Measurements from ENCODE around the gene ZRANB1. TPM values are rescaled to one million over a fixed set of nuclear protein-coding genes. Genes with fewer than 3 reads are reported as not detected.

ZRANB1 gene
- polyA plus RNA-seq, 1 experiment = 9.3 TPM

DNA sequence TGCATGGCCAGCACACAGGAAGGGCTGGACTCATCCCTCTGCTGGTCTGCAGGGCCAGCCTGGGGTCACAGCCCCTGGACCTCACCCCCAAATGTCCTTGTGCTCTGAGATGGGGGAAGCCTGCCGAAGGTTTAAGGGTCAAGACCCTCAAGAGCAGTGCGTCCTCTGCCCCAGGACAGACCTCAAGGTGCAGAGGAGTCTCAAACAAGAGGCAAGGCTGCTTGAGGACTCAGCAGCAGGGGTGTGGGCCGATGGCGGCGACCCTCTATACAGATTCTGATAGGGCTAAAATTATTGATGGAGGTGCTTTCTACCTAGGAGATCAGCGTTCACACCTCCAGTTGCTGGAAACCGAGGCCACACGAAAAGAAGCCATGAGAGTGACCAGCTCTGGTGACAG is 80.7 kb downstream of the ZRANB1 start:
- TF ChIP-seq, protein P1, sequence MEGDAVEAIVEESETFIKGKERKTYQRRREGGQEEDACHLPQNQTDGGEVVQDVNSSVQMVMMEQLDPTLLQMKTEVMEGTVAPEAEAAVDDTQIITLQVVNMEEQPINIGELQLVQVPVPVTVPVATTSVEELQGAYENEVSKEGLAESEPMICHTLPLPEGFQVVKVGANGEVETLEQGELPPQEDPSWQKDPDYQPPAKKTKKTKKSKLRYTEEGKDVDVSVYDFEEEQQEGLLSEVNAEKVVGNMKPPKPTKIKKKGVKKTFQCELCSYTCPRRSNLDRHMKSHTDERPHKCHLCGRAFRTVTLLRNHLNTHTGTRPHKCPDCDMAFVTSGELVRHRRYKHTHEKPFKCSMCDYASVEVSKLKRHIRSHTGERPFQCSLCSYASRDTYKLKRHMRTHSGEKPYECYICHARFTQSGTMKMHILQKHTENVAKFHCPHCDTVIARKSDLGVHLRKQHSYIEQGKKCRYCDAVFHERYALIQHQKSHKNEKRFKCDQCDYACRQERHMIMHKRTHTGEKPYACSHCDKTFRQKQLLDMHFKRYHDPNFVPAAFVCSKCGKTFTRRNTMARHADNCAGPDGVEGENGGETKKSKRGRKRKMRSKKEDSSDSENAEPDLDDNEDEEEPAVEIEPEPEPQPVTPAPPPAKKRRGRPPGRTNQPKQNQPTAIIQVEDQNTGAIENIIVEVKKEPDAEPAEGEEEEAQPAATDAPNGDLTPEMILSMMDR (IDR thresholded peaks at IDR 0.05; ENCODE audit: insufficient read depth, low read depth, low read length) = no peak
- Histone ChIP-seq H3K36me3 (ENCODE audit: control insufficient read depth, insufficient read depth, low read length) (peaks cover 9% of the 10 kb centered on the region), H3K4me3 (ENCODE audit: low read depth, low read length) (no peak overlapping the region), H3K27me3 (ENCODE audit: control insufficient read depth, insufficient read depth, low read length) (no peaks in the 10 kb centered on the region)
- ChIA-PET POLR2A (no interaction called here), CTCF (no interaction called here)
- no peak for DNase-seq (ENCODE audit: low read depth)

DNA sequence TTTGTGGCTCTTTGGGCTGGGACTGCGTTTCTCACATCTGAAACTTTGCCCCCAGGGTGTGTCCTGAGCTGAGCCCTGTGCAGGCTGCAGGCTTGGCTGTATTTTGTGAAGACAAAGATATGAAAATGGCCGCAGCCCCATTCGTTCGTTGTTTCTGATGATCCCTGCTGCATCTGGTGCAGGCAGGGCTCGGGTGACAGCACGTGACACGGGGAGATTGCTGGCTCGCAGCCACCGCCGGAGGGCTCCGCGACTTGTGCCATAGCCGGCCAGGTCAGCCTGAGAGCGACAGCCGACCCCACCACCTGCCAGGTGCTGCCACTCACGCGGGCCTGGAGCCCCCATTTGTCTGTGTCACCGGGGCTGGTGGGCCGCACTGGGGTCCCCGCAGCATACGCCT is 81.3 kb downstream of the ZRANB1 start:
- DNase-seq (ENCODE audit: low read depth) = no peak
- H3K27me3 ChIP-seq (ENCODE audit: control insufficient read depth, insufficient read depth, low read length) = no peaks in the 10 kb centered on the region
- peaks cover 9% of the 10 kb centered on the region for H3K36me3 ChIP-seq (ENCODE audit: control insufficient read depth, insufficient read depth, low read length)
- H3K4me3 ChIP-seq (ENCODE audit: low read depth, low read length) = no peak overlapping the region
- ChIA-PET POLR2A (no interaction called here), CTCF (no interaction called here)
- TF ChIP-seq, protein P1 (IDR thresholded peaks at IDR 0.05; ENCODE audit: insufficient read depth, low read depth, low read length) = no peak

DNA sequence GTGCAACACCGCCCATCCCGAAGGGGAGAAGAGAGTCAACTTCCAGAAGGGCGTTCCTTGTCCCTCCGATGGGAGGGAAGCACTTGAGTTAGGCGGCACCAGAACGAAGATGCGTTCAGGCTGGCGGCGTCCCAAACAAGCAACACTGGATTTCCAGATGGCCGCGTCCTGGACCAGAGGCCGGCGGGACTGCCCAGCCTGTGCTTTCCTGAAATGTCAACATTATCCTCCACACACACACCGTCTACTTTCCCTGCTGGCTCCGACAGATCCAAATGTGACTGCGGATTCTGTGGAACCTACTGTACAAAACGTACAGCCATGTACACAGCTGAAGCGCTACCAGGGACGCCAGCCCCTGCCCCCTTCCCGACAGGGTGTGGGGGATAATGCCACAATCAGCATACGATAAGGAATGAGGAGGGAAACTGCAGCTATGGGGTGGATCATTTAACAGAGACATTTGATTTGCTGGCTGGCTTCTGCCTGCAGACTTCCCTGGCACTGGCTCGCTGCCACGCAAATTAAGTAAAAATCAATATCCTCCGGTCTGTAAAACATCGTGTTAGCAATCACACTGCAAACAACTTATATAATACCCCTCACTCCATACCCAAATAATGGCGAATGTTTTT is 82.1 kb downstream of the ZRANB1 start:
- Histone ChIP-seq H3K36me3 (ENCODE audit: control insufficient read depth, insufficient read depth, low read length) (peaks cover 9% of the 10 kb centered on the region), H3K4me3 (ENCODE audit: low read depth, low read length) (no peak overlapping the region), H3K27me3 (ENCODE audit: control insufficient read depth, insufficient read depth, low read length) (no peaks in the 10 kb centered on the region)
- TF ChIP-seq, protein P1 (IDR thresholded peaks at IDR 0.05; ENCODE audit: insufficient read depth, low read depth, low read length) = no peak
- CTCF ChIA-PET = no interaction called here
- DNase-seq (ENCODE audit: low read depth) = no peak
- POLR2A ChIA-PET = no interaction called here

DNA sequence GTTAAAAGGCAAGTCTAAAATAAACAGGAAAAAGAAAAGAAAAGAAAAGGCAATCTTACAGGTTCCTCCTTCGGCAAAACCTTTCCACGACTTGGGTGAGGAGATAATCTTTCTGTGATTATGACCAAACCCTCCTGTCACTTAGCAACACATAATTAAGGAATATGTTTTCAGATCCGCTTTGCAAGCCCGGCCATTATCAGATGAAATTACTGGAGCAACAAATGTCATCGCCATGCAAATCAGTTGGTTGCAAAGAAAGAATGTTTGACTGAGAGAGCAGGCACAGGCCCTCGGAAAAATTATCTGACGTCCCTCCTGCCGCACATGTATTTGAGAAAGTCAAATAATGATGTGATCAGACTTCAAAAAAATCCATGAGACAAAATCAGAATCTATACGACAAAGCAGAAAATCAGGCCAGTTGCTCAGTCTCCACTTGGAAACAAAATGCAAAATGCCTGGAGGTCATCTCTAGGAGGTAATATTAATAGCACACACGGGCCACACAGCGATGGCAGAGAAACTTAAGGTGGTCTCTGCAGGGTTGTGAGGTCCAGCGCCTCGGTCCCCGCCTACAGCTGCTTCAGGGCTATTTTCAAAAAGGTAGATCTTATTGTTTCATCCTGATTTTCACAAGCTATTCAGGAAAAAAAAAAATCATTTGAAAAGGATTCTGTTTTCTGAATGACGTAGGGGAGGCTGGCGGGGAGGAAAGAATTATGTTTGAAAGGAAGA is 82.7 kb downstream of the ZRANB1 start:
- POLR2A ChIA-PET = no interaction called here
- no peak overlapping the region for H3K4me3 ChIP-seq (ENCODE audit: low read depth, low read length)
- TF ChIP-seq, protein P1 (IDR thresholded peaks at IDR 0.05; ENCODE audit: insufficient read depth, low read depth, low read length) = no peak

DNA sequence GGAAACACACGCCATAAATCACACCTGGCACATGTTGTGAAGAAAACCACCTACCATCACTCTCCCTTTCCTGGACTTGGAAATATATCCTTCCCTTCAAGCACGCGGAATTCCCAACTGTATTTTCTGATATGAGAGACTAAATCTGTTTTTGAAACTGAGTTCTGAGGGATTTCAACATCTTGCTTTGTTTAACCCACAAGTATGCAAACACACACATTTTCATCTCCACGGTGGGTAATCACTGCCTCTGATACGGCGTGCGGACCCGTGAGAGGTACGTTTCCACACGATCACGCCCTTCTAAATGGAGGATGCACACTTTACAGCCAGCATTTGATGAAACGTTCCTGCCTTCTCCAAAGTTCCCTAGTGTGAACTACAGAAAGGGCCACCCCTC is 83.4 kb downstream of the ZRANB1 start:
- TF ChIP-seq, protein P1 (IDR thresholded peaks at IDR 0.05; ENCODE audit: insufficient read depth, low read depth, low read length) = no peak
- CTCF ChIA-PET = interaction anchor here (0.8 kb wide), 1 partner anchor 33 kb away, joined by 4 read pairs; no protein-coding TSS in a partner anchor
- no peak overlapping the region for H3K4me3 ChIP-seq (ENCODE audit: low read depth, low read length)
- H3K36me3 ChIP-seq (ENCODE audit: control insufficient read depth, insufficient read depth, low read length) = peaks cover 10% of the 10 kb centered on the region
- DNase-seq (ENCODE audit: low read depth) = no peak
- no peaks in the 10 kb centered on the region for H3K27me3 ChIP-seq (ENCODE audit: control insufficient read depth, insufficient read depth, low read length)
- POLR2A ChIA-PET = no interaction called here

More for the DNA sequence above, 82.7 kb downstream of the ZRANB1 start:
- no peak for DNase-seq (ENCODE audit: low read depth)
- CTCF ChIA-PET = interaction anchor here (0.8 kb wide), 1 partner anchor 32 kb away, joined by 4 read pairs; no protein-coding TSS in a partner anchor
- Histone ChIP-seq H3K27me3 (ENCODE audit: control insufficient read depth, insufficient read depth, low read length) (no peaks in the 10 kb centered on the region), H3K36me3 (ENCODE audit: control insufficient read depth, insufficient read depth, low read length) (peaks cover 9% of the 10 kb centered on the region)

All from BJ (cell line).